Bronchial epithelial cell (primary cell): ENCODE results near the gene RNMT. TPM values are rescaled to one million over a fixed set of nuclear protein-coding genes. Genes with fewer than 3 reads are reported as not detected.

Source experiments
- DNase-seq: peaks from one replicate; pipeline ENCODE4 v3.0.0-alpha.2; 2010; ENCODE audit warnings: low read depth
- FAIRE-seq: peaks from 2 replicates; lab custom pipeline; 2011; peaks lifted over from hg19 to GRCh38; lab: Jason Lieb, UNC
- H3K27me3 ChIP-seq: 2 replicates; pipeline ENCODE4 v1.5.1; 2011; ENCODE audit warnings: low read length; ENCODE audit not compliant: control insufficient read depth, insufficient read depth
- H3K36me3 ChIP-seq: 2 replicates; pipeline ENCODE4 v1.5.1; 2011; ENCODE audit warnings: low read length; ENCODE audit not compliant: control insufficient read depth, insufficient read depth
- H3K4me3 ChIP-seq: 2 replicates; pipeline ENCODE4 v1.5.1; 2011; ENCODE audit warnings: mild to moderate bottlenecking, low read depth, low read length, control low read depth
- CTCF ChIP-seq: IDR thresholded peaks from 2 replicates; pipeline ENCODE4 v1.5.1; 2011; ENCODE audit warnings: mild to moderate bottlenecking, moderate library complexity, low read length, control low read depth, inconsistent platforms; ENCODE audit not compliant: insufficient read depth, severe bottlenecking
- total RNA-seq: library from RNA; depleted of rRNA; stranded (reverse); fragments of >200 nt; gene quantifications from 2 replicates; pipeline ENCODE4 v1.2.1, GENCODE V29; 2014

RNMT gene
- total RNA-seq, 1 donor from 2014 or later, result 37.4 TPM

DNA sequence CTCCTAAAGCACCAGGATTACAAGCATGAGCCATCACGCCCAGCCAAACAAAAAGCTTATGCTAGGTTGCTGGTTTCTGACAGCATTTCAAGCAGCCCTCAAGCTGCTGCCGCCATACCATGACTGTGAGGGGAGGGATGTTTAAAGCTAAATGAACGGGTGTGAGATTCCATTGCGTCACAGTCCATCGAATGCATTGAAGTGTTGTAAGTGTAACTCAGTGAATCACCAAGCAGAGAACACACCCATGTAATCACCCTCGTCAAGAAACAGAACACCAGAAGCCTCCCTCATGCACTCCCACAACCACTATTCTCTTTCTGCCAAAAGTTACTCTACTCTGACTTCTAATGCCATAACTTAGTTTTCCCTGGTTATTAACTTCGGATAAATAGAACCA is 64.7 kb downstream of the RNMT start:
- no peak overlapping the region for H3K4me3 ChIP-seq
- no peak for FAIRE-seq
- no peaks in the 10 kb centered on the region for H3K36me3 ChIP-seq
- TF ChIP-seq CTCF, result no peak
- no peaks in the 10 kb centered on the region for H3K27me3 ChIP-seq
- peak; percentile 89 for DNase-seq

DNA sequence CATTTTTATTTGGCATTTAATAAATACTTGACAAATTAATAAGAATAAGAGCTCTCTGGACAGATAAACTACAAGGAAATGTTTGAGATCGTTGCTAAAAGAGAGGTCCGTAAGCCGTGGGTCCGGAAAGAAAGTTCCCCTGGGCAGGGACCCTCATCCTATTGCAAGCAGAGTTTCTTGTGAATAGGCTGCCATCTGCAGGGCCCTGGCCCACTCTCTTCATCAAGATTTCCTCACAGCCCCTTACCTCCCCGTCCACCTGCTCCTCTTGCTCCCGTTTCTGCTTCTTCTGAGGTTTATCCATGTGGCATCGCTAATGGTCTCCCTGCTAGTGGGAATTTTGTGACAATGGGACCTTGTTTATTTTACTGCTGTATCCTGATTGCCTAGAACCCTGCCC is 67.3 kb downstream of the RNMT start:
- FAIRE-seq (no peak), DNase-seq (no peak)
- Histone ChIP-seq H3K27me3 (no peaks in the 10 kb centered on the region), H3K36me3 (no peaks in the 10 kb centered on the region), H3K4me3 (no peak overlapping the region)
- no peak for TF ChIP-seq CTCF

DNA sequence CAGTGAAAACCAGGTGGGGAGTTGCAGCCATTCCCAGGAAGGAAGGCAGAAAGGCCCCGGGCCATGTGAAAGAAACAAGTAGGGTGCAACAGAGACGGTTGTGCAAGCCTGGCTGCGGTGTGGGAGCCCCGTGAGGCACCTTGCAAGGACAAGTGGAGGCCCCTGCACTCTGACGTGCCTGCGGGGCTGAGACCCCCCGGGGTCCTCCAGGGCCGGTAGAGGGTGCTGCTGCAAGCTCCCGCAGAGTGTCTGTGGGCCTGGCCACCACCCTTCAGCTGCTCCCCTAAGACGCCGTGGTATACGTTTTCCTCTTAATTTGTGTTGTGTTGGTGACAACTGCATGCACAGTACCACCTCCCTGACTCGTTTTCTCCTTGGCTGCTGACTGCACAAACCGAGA is 70.0 kb downstream of the RNMT start:
- no peaks in the 10 kb centered on the region for H3K36me3 ChIP-seq
- DNase-seq, result no peak
- no peaks in the 10 kb centered on the region for H3K27me3 ChIP-seq
- TF ChIP-seq CTCF, result no peak
- no peak for FAIRE-seq
- no peak overlapping the region for H3K4me3 ChIP-seq

DNA sequence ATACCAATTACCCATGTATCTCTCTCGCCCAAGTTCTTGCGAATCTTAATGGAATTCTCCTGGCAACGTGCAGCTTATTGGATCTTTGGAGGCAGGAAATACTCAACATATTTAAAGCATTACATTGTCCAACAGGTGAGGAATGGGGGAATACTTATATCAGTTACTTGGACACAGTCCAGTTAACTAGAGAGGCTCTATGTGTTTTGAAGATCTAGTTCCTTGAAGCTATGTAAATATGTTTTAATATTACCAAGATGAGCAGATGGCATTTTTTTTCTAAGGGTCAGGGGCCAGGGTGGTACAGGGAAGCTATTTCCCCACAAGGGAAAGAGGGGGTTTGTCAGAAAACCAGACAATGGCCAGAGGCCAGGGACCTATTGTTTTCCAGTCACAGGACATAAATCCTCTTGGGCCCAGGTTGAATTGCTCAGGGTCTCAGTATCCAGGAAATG is 70.7 kb downstream of the RNMT start:
- Histone ChIP-seq H3K4me3 (no peak overlapping the region), H3K36me3 (no peaks in the 10 kb centered on the region), H3K27me3 (no peaks in the 10 kb centered on the region)
- FAIRE-seq, result no peak
- DNase-seq, result peak; percentile 89
- no peak for TF ChIP-seq CTCF

- Histone ChIP-seq H3K27me3 (no peaks in the 10 kb centered on the region), H3K4me3 (no peak overlapping the region), H3K36me3 (no peaks in the 10 kb centered on the region)
- DNase-seq (no peak), FAIRE-seq (no peak)
- no peak for TF ChIP-seq CTCF
Observed at GRCh38 chr18:13799396-13799795, 72.9 kb downstream of the RNMT start.
